ENCODE results near the gene LDHA. TPM values are rescaled to one million over a fixed set of nuclear protein-coding genes. Genes with fewer than 3 reads are reported as not detected.
A peak's percentile ranks its signal among the peaks of the same experiment; 100 is the strongest.
"Not testable (repeated sequence)": the region's sequence is repeated elsewhere in the genome, so short reads cannot be mapped to it uniquely, and the experiment has no call there.

Gene LDHA
- polyA plus RNA-seq, 4 donors: 224 to 392 (median 302) TPM

- DNase-seq (ENCODE audit: low read depth in 4 of 4, low spot score in 3 of 4): no peak
These were observed 635 bp upstream of the LDHA start for GRCh38 chr11:18393581-18394274.

DNA sequence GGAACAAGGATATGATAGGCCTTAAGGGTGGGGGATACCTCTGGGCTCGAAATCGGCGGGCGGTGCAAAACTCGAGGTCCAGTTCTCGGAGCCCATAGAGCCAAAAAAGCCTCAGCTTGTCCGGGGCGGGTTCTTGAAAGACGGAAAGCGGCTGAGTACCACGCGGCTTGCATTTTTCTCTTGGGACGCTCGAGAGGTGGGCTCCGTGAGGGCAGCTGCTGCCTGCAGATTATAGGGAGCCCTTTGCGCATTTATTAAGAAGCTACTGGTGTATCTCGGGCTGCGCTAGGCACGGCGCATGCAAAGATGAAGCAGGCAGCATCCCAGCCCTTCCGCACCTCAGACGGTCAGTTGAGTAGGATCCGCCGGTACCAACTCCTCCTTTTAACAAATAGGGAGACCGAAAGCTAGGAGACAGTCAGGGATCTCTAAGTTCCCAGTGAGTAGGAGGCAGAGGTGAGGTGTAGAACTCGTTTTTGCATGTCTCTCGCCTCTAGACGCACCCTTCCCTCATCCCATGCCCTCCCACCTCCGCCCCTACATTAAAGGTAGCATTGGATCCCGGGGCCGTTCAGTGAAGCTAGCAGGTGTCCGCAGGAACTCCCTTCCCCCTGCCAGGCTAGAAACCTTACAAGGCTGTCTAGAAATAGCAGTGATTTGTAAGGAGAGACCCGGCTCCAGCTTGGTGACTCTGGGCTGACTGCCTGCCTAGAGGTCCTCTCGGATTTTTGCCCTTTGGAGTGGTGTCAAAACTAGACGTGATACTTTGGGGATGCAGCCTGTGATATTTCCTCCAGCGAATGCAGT lies 768 bp downstream of the LDHA start:
- no peak for DNase-seq (ENCODE audit: low read depth in 4 of 4, low spot score in 3 of 4)

DNA sequence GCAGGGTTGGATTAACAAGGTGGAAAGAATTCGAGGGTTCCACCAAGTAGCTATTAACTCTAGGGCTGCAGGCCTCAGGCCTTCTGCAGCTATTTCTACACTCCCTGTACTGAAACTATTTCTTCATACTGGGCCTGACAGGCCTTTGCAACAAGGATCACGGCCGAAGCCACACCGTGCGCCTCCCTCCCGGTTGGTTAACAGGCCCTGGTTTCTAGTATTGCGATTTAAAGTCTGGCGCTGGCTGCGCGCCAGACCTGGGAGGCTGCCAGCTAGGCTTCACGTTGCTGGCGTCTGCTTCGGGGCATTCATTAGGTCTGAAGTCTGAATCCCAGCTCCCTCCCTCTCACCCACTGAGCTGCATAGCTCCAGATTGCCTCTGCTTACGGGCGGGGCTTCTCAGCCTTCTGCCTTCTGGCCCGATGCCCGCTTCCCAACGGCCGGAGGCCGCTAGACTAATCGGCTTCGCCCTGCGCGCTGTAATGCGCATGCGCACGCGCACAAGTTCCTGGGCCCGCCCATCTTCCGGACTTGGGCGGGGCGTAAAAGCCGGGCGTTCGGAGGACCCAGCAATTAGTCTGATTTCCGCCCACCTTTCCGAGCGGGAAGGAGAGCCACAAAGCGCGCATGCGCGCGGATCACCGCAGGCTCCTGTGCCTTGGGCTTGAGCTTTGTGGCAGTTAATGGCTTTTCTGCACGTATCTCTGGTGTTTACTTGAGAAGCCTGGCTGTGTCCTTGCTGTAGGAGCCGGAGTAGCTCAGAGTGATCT lies 1.6 kb downstream of the LDHA start:
- DNase-seq (ENCODE audit: low read depth in 4 of 4, low spot score in 3 of 4): peak; percentile 96 to 99 (median 97)

DNA sequence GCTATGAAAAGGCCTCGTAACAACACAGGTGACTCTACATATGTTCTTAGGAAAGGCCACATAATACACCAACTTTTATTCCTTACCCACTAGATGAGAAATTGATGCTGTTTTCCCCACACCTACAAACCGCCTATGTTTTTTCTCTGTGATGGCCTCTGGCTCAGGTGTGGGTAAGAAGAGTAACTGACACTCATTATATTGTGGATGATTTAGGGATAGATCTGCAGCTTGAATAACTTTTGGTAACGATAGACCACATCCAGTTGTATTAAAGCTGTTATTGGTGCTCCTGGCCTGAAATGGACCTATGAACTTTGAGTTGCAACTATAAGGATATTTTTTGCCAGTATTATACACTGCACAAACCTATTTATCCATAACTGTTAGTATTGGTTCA lies 3.6 kb downstream of the LDHA start:
- no peak for DNase-seq (ENCODE audit: low read depth in 4 of 4, low spot score in 3 of 4)

DNA sequence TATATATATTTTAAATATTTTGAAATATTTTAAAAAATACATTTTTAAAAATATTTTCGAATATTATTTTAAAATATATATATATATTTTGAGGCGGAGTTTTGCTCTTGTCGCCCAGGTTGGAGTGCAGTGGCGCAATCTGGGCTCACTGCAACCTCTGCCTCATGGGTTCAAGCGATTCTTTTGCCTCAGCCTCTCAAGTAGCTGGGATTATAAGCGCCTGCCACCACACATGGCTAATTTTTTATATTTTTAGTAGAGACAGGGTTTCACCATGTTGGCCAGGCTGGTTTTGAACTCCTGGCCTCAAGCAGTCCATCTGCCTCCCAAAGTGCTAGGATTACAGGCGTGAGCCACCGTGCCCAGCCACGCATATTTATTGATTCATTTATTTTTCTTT lies 6.7 kb downstream of the LDHA start:
- not testable (repeated sequence) for DNase-seq (ENCODE audit: low read depth in 4 of 4, low spot score in 3 of 4)

DNA sequence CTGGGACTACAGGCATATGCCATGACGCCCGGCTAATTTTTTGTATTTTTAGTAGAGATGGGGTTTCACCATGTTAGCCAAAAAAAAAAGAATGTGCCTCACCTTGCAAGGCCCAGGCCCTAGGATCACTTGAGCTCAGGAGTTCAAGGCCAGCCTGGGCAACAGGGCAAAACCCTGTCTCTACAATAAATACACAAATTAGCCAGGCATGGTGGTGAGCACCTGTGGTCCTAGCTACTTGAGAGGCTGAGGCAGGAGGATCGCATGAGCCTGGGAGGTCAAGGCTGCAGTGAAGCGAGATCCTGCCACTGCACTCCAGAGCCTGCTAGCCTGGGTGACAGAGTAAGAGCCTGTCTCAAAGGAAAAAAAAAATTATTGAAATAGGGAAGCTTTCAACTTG lies 9.7 kb downstream of the LDHA start:
- DNase-seq (ENCODE audit: low read depth in 4 of 4, low spot score in 3 of 4): no peak

GRCh38 chr11:18407400-18407799 lies 13.0 kb downstream of the LDHA start:
- DNase-seq (ENCODE audit: low read depth in 4 of 4, low spot score in 3 of 4): not testable (repeated sequence)

- DNase-seq (ENCODE audit: low read depth in 4 of 4, low spot score in 3 of 4): no peak
These were observed 14.4 kb downstream of the LDHA start for GRCh38 chr11:18408558-18409291.

- DNase-seq (ENCODE audit: low read depth in 4 of 4, low spot score in 3 of 4): no peak
These were observed 22.1 kb downstream of the LDHA start for GRCh38 chr11:18416459-18416858.

DNA sequence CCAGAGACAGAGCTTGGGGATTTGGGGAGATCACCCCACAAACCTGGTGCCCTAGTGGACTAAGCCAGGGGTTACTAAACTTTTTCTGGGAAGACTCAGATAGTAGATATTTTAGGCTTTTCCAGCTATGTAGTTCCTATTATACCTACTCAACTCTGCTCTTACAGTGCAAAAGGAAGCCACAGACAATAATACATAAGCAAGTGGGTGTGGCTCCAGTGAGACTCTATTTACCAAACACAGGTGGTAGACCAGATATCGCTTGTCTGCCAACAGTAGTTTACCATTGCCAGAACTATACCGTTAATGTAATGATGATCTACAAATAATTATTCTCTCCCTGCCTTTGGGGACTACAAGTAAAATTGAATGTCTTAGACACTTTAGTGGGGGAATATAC lies 24.7 kb downstream of the LDHA start:
- DNase-seq (ENCODE audit: low read depth in 4 of 4, low spot score in 3 of 4): no peak

- DNase-seq (ENCODE audit: low read depth in 4 of 4, low spot score in 3 of 4): no peak
These were observed 25.7 kb downstream of the LDHA start for GRCh38 chr11:18420067-18420466.

- no peak for DNase-seq (ENCODE audit: low read depth in 4 of 4, low spot score in 3 of 4)
These were observed 32.9 kb downstream of the LDHA start for GRCh38 chr11:18427240-18427639.

- DNase-seq (ENCODE audit: low read depth in 4 of 4, low spot score in 3 of 4): no peak
These were observed 35.0 kb downstream of the LDHA start for GRCh38 chr11:18429332-18429731.

- no peak for DNase-seq (ENCODE audit: low read depth in 4 of 4, low spot score in 3 of 4)
These were observed 44.3 kb downstream of the LDHA start for GRCh38 chr11:18438691-18439090.

DNA sequence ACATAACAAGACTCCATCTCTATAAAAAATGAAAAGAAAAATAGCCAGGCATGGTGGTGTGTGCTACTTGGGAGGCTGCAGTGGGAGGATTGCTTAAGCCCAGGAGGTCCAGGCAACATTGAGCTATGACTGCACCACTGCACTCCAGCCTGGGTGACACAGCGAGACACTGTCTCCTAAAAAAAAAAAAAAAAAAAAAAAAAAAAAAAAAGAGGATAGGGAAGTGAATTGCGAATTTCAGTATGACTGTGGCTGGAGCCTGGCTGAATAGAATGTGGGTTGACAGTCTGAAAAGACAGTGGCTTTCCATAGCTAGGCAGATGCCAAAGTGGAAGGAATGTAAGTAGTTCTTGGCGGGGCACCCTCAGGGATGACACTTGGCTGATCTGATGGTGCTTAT lies 54.9 kb downstream of the LDHA start:
- no peak for DNase-seq (ENCODE audit: low read depth in 4 of 4, low spot score in 3 of 4)

DNA sequence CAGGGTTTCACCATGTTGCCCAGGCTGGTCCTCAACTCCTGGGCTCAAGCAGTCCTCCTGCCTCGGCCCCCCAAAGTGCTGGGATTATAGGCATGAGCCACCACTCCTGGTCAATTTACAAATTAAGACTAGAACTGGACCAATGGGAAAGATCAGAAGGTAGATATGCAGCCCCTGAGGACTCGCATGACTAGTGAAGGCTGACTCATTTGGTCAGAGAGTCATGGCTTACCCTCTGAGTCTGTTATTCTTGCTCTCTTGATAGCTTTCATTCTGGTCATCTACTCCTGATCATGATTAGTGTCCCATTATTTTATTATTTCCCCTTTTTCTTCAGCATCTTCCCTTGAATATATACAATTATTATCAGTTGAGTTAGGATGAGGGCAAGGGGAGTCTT lies 58.6 kb downstream of the LDHA start:
- no peak for DNase-seq (ENCODE audit: low read depth in 4 of 4, low spot score in 3 of 4)

DNA sequence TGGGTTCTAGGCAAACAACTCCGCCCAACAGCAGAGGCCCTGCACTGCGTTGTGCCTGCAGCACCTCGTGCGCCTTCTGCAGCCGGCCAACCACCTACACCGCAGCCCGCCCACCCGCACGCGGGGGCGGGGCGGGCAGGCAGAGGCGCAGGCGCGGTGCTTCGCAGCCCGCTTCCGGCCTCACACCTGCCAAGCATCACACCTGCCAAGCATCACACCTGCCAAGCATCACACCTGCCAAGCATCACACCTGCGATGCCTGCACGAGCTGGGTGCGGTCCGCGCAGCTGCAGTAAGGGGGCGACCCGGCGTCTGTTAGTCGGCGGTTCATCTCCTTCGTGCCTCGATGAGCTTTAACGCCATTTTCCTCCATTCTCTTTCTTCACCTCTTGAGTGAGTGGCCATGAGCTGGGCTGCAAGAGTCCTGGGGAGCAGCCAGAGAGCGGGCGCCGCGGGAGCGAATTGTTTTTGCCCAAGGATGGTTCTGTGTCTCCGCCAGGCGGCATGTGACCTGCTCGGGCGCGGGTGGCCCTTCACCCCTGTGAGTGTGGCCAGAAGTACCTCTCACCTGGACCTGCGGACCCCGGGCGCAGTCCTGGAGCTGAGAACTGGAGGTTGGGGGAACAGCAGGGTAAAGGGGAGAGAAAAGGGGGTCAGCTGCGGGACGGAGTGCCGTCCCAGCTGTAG lies 61.5 kb downstream of the LDHA start, which contains the start of gene LDHAL6A:
LDHAL6A (plus strand) TSS at position 171 of the 687 bp plus-strand sequence. CDS start 825 bp downstream, outside the sequence.
- no peak for DNase-seq (ENCODE audit: low read depth in 4 of 4, low spot score in 3 of 4)

- no peak for DNase-seq (ENCODE audit: low read depth in 4 of 4, low spot score in 3 of 4)
These were observed 63.1 kb downstream of the LDHA start for GRCh38 chr11:18457450-18457849.
